GM10266 (cell line): ENCODE measurements around the gene ERICH3.

Experiments
- DNase-seq: peaks from one replicate; pipeline ENCODE4 v3.0.0; 2012; ENCODE audit errors: extremely low spot score
- TF ChIP-seq, protein P1 (sequence below): IDR thresholded peaks from 2 replicates; pipeline ENCODE4 v1.5.1; 2012; ENCODE audit warnings: mild to moderate bottlenecking, low read depth; ENCODE audit not compliant: control insufficient read depth, insufficient read depth; ENCODE audit errors: missing control alignments

Gene ERICH3

DNA sequence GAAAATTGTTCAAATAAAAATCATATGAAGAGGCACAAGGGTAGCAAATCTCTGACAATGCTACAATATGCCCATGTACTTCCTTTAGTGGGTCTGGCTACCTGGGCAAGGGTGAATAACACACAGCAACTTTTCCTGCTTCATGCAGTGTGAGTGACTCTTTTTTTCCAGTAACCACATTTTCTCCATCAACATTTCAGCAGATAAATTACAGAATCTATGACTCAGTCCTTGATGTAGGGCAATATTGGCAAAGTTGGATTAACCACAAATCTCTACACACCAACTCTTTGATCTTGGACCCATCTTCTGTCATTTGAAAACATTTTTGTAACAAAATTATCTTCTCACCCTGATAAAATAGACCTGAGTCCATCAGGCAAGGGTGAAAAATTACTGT lies 31.7 kb downstream of the ERICH3 start:
- no peak for DNase-seq
- TF ChIP-seq, protein P1, sequence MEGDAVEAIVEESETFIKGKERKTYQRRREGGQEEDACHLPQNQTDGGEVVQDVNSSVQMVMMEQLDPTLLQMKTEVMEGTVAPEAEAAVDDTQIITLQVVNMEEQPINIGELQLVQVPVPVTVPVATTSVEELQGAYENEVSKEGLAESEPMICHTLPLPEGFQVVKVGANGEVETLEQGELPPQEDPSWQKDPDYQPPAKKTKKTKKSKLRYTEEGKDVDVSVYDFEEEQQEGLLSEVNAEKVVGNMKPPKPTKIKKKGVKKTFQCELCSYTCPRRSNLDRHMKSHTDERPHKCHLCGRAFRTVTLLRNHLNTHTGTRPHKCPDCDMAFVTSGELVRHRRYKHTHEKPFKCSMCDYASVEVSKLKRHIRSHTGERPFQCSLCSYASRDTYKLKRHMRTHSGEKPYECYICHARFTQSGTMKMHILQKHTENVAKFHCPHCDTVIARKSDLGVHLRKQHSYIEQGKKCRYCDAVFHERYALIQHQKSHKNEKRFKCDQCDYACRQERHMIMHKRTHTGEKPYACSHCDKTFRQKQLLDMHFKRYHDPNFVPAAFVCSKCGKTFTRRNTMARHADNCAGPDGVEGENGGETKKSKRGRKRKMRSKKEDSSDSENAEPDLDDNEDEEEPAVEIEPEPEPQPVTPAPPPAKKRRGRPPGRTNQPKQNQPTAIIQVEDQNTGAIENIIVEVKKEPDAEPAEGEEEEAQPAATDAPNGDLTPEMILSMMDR = no peak

DNA sequence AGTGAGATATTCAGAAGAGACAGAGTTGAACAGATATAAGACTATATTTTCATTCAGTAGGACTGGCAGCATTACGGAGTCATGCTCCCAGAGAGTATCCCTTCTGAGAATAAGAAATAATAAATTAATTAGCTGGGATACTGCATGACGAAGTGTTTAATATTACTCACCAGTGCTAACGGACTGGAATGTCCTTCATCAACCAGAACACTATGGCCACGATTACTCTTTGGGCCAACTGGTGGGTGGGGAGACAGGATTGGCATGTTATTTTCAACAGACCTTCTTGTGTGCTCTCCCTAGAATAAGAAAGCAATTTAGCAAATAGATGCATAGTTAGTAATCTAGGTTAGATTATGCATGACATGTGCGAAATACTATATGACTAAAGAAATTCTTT lies 32.4 kb downstream of the ERICH3 start:
- TF ChIP-seq, protein P1 = no peak
- no peak for DNase-seq

DNA sequence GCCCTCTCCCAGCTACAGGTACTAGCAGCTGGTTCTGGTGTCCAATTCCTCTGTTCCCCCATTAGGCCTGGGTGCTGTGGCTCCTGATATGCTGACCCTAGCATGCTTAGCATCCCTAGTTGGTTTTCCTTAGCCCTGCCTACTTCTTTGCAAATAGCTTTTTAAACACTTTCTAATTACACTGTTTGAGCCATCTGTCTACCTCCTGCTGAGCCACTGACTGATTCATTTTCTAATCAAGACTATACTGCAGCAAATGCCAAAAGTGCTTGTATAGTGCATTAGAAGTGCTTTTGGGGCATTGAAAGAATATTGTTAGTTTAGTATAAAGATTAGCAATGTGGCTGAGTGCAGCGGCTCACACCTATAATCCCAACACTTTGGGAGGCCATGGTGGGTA lies 36.3 kb downstream of the ERICH3 start:
- no peak for DNase-seq

DNA sequence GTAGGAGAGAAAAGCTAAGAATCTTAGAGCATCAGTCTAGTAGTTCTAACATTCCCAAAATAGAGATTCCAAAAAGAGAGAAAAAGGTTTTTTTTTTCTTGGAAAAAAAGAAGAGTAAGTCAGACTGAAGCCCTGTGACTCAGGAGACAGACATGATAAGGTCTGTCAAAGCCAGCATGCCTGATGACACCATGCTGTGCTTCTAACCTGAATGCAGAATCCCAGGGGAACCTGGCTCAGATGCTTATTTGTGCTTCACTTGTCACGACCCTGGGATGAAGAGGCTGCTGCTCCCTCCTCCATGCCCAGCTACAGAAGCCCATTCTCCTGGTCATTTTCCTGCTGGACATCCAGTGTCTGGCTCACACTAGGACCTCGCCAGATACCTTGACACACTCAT lies 44.3 kb downstream of the ERICH3 start:
- no peak for DNase-seq
- TF ChIP-seq, protein P1 = no peak

More for the DNA sequence above, 36.3 kb downstream of the ERICH3 start:
- TF ChIP-seq, protein P1 = no peak

DNA sequence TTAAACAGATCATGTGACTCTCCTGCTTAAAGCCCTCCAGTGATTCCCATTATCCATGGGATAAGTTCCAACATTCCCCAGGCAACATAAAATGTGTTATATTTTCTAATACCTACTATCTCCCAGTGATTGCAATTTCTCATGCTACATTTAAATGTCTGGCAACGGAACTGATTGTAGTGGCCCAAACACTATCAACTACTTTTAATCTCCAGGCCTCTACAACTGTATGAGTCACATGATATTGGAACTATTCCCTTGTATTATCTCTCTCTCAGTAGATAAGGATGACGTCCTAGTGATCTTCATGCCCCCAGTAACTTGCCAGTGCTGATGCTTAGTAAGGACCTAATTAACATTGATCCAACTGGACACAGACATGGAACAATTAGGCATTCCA lies 49.9 kb downstream of the ERICH3 start:
- TF ChIP-seq, protein P1 = no peak
- no peak for DNase-seq

DNA sequence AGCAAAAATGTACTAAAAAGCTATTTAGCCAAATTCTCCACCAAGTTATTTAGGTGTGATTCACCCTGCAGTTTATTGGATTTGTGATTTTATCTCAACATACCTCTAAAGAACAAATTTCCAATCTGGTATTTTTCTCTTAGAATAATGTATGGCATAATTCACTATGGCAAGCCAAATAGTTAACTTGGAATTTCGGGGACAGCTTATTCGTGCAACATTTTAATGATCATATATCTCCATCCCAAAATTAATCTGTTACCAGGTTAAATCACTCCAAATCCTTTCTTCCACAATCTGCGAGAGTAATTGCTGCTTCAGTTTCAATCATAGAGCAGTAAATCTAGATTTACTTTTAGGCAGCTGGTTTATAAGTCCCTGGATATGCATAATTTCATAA lies 53.4 kb downstream of the ERICH3 start:
- no peak for DNase-seq
- TF ChIP-seq, protein P1 = no peak

DNA sequence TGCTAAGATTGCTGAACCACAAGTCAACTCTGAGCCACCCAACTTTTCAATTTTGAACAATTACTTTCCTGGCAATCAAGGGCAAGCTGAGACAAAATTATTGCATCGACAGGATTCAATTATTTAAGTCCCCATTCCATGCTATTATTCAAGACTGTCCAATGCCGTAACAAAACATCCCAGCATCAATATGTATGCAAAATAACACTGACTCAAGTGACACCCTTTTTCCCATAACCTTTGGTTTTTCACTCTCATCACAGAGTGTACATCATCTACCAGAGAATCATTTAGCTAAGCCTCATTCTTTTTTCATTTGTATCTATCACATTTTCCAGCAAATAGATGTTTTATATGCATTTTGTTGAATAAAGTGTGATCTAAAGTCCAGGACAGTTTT lies 54.6 kb downstream of the ERICH3 start:
- TF ChIP-seq, protein P1 = no peak

More for the DNA sequence above, 54.6 kb downstream of the ERICH3 start:
- no peak for DNase-seq
